Endothelial cell of umbilical vein (primary cell): ENCODE measurements around the gene PDPK1. TPM values are rescaled to one million over a fixed set of nuclear protein-coding genes. Genes with fewer than 3 reads are reported as not detected.
A peak's percentile ranks its signal among the peaks of the same experiment; 100 is the strongest.

Experiments
- BruUV-seq: library from RNA; stranded (reverse); fragments of 400-500 nt; replicated peaks from 2 replicates; lab custom pipeline; 2021; lab: Mats Ljungman, UMichigan
- CTCF ChIA-PET: fragments of 300-600, 350-600 bp; sonication (Branson Sonifier 250); formaldehyde crosslinking; loops from one replicate; lab custom pipeline; 2021; ENCODE audit warnings: antibody characterized with exemption, inconsistent platforms; lab: Charles Lee
- POLR2A ChIA-PET: fragments of 300-600, 350-600 bp; sonication (Branson Sonifier 250); formaldehyde crosslinking; loops from one replicate; lab custom pipeline; 2021; ENCODE audit warnings: antibody characterized with exemption, inconsistent platforms; lab: Charles Lee
- DNase-seq: peaks from one replicate; pipeline ENCODE4 v3.0.0-alpha.2; 2011; ENCODE audit warnings: low read depth, low spot score
- FAIRE-seq: peaks from 2 replicates; lab custom pipeline; 2011; peaks lifted over from hg19 to GRCh38; lab: Jason Lieb, UNC
- H2AFZ ChIP-seq: 2 replicates; pipeline ENCODE4 v1.6.0; 2012; ENCODE audit warnings: low read depth, low read length, control low read depth, inconsistent platforms
- H3K27ac ChIP-seq: 2 replicates; pipeline ENCODE4 v1.5.1; 2011; ENCODE audit warnings: low read depth, mild to moderate bottlenecking, control low read depth, low read length, moderate library complexity; ENCODE audit not compliant: insufficient read depth
- H3K27me3 ChIP-seq, 2 experiments: 2 replicates each; pipeline versions ENCODE4 v1.6.0 to v1.6.1; 2011; ENCODE audit warnings: low read length in 2 of 2, mixed read lengths in 1 of 2; ENCODE audit not compliant: control insufficient read depth in 2 of 2, insufficient read depth in 2 of 2
- H3K36me3 ChIP-seq, 2 experiments: 2 replicates in 1 of 2; 3 replicates in 1 of 2; pipeline ENCODE4 v1.5.1; 2011; ENCODE audit warnings: low read length in 2 of 2, mild to moderate bottlenecking in 1 of 2, moderate library complexity in 1 of 2; ENCODE audit not compliant: control insufficient read depth in 2 of 2, insufficient read depth in 2 of 2; ENCODE audit errors: extremely low read depth in 1 of 2
- H3K4me1 ChIP-seq: 3 replicates; pipeline ENCODE4 v1.5.1; 2011; ENCODE audit warnings: mild to moderate bottlenecking, low read length; ENCODE audit not compliant: control insufficient read depth, insufficient read depth; ENCODE audit errors: extremely low read depth
- H3K4me2 ChIP-seq: 2 replicates; pipeline ENCODE4 v1.6.1; 2011; ENCODE audit warnings: low read length, control low read depth, mixed read lengths; ENCODE audit not compliant: insufficient read depth
- H3K4me3 ChIP-seq, 3 experiments: fragments of 200-600 bp in 1 of 3; sonication (generic), shearing (Covaris generic) in 1 of 3; replicated peaks in 1 of 3; 2 replicates each; pipeline ENCODE4 v1.5.1; 2011 to 2016; ENCODE audit warnings: control low read depth in 3 of 3, low read length in 3 of 3, mild to moderate bottlenecking in 2 of 3, inconsistent platforms in 1 of 3, low read depth in 1 of 3, moderate library complexity in 1 of 3; ENCODE audit not compliant: insufficient read depth in 1 of 3
- H3K79me2 ChIP-seq: 2 replicates; pipeline ENCODE4 v1.6.0; 2012; ENCODE audit warnings: low read length, inconsistent platforms; ENCODE audit not compliant: control insufficient read depth, insufficient read depth
- H3K9ac ChIP-seq: replicated peaks from 2 replicates; pipeline ENCODE3; 2011; ENCODE audit warnings: low read length, control low read depth; ENCODE audit not compliant: insufficient read depth; ENCODE audit errors: extremely low read depth
- H3K9me1 ChIP-seq: replicated peaks from 3 replicates; pipeline ENCODE4 v1.6.0; 2011; ENCODE audit warnings: mild to moderate bottlenecking, low read length; ENCODE audit not compliant: control insufficient read depth, insufficient read depth; ENCODE audit errors: extremely low read depth
- H3K9me3 ChIP-seq: replicated peaks from 2 replicates; pipeline ENCODE4 v1.5.1; 2012; ENCODE audit warnings: low read length, inconsistent platforms; ENCODE audit not compliant: control insufficient read depth, insufficient read depth
- H4K20me1 ChIP-seq: replicated peaks from 2 replicates; pipeline ENCODE3; 2011; ENCODE audit warnings: mild to moderate bottlenecking, low read length; ENCODE audit not compliant: control insufficient read depth, insufficient read depth; ENCODE audit errors: extremely low read depth
- CTCF ChIP-seq, 2 donors: IDR thresholded peaks; 1 replicate in 1 of 2; 2 replicates in 1 of 2; pipeline ENCODE4 v1.5.1; 2011; ENCODE audit warnings: low read length in 2 of 2, mild to moderate bottlenecking in 2 of 2, moderate library complexity in 2 of 2, control low read depth in 1 of 2, inconsistent platforms in 1 of 2, low read depth in 1 of 2; ENCODE audit not compliant: insufficient read depth in 1 of 2; ENCODE audit errors: extremely low read depth in 1 of 2
- EZH2 ChIP-seq: IDR thresholded peaks from 2 replicates; pipeline ENCODE4 v1.6.1; 2012; ENCODE audit warnings: borderline replicate concordance, low read depth, mild to moderate bottlenecking, moderate library complexity, low read length, inconsistent platforms; ENCODE audit not compliant: severe bottlenecking
- FOS ChIP-seq: IDR thresholded peaks from 2 replicates; pipeline ENCODE4 v1.6.1; 2011; ENCODE audit warnings: mild to moderate bottlenecking, low read length, moderate library complexity, borderline replicate concordance; ENCODE audit not compliant: insufficient read depth
- GATA2 ChIP-seq: IDR thresholded peaks from 2 replicates; pipeline ENCODE4 v1.7.0; 2011; ENCODE audit warnings: low read depth, mild to moderate bottlenecking, moderate library complexity, mixed read lengths, low read length; ENCODE audit not compliant: insufficient read length, insufficient read depth
- JUN ChIP-seq: IDR thresholded peaks from 2 replicates; pipeline ENCODE4 v1.6.1; 2011; ENCODE audit warnings: borderline replicate concordance, low read depth; ENCODE audit not compliant: insufficient read length, insufficient read depth
- MYC ChIP-seq: IDR thresholded peaks from one replicate; pipeline ENCODE4 v1.6.1; 2011; ENCODE audit warnings: mild to moderate bottlenecking, low read depth, low read length
- POLR2A ChIP-seq: IDR thresholded peaks from 2 replicates; pipeline ENCODE4 v1.6.1; 2012; ENCODE audit warnings: low read depth, mild to moderate bottlenecking, control low read depth, low read length
- POLR2AphosphoS5 ChIP-seq: IDR thresholded peaks from 2 replicates; pipeline ENCODE4 v1.6.1; 2012; ENCODE audit warnings: low read depth, mild to moderate bottlenecking, control low read depth, low read length, moderate library complexity; ENCODE audit not compliant: insufficient read depth
- dilution Hi-C: fragments of 300-500 bp; cut with MboI; formaldehyde crosslinking; loops from one replicate; pipeline ENCODE4 v1.15.0; 2019; ENCODE audit warnings: low sequenced_read_pairs; ENCODE audit not compliant: extremely low pct_ligation_motif_present
- intact Hi-C: fragments of 100-400 bp; cut with micrococcal nuclease; formaldehyde crosslinking; loops from one replicate; pipeline ENCODE4 v1.10.0; 2022
- polyA plus RNA-seq, 4 experiments: library from polyadenylated mRNA; depleted of rRNA in 3 of 4; stranded (reverse) in 3 of 4; unstranded in 1 of 4; fragments of >200 nt; gene quantifications; 2 replicates each; pipeline versions ENCODE4 v1.2.1 to v1.2.3, GENCODE V29; 2011 to 2012; ENCODE audit warnings: missing spikeins in 1 of 4
- total RNA-seq: library from RNA; stranded (reverse); gene quantifications from 2 replicates; pipeline ENCODE4 v1.2.3, GENCODE V29; 2021
- TF ChIP-seq, protein P1 (sequence below): IDR thresholded peaks from 2 replicates; pipeline ENCODE4 v1.6.1; 2011; ENCODE audit not compliant: insufficient read depth, insufficient read length

PDPK1 gene
- total and polyA plus RNA-seq, 2 donors (not counting 3 experiments of a cell fraction or from before 2014, with no cell fraction given) = 22.4 to 37.3 TPM

DNA sequence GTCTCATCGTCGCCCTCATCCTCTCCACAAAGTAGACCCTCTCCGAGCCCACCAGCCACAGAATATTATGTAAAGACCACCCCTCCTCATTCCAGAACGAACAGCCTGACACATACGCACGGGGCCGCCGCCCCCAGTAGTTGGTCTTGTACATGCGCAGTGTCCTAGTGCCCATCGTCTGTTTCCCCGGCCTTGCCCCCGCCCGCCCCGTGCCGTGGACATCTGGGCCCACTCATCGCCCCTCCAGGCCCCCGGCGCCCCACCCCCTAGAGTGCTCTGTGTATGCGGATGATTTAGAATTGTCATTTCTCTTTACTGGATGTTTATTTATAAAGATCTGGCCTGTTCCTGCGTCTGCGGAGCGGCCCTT is 18.1 kb upstream of the PDPK1 start:
- H3K27ac ChIP-seq = peak overlapping the region; percentile 38
- H3K9me3 ChIP-seq = no peaks in the 10 kb centered on the region
- H4K20me1 ChIP-seq = peaks cover 2% of the 10 kb centered on the region
- peak overlapping the region; percentile 30 for H3K9ac ChIP-seq
- peaks cover 7 to 13% of the 10 kb centered on the region in 2 experiments for H3K36me3 ChIP-seq
- dilution Hi-C loops (no loop called here), intact Hi-C loops (no loop called here)
- TF ChIP-seq MYC (no peak), JUN (no peak), FOS (no peak), POLR2A (no peak), EZH2 (no peak), POLR2AphosphoS5 (no peak), GATA2 (no peak), CTCF (IDR thresholded peaks at IDR 0.05; ENCODE audit: extremely low read depth in 1 of 2, insufficient read depth in 1 of 2, low read depth in 1 of 2, low read length in 2 of 2) (no peak)
- TF ChIP-seq, protein P1, sequence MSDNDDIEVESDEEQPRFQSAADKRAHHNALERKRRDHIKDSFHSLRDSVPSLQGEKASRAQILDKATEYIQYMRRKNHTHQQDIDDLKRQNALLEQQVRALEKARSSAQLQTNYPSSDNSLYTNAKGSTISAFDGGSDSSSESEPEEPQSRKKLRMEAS = no peak
- peaks cover 34% of the 10 kb centered on the region for H3K4me1 ChIP-seq
- no peaks in the 10 kb centered on the region for H3K27me3 ChIP-seq
- H2AFZ ChIP-seq = no peak overlapping the region
- ChIA-PET CTCF (interaction anchor here (0.7 kb wide), 1 partner anchor 12 kb away, joined by 3 read pairs; the partner anchor contains the start of gene CEMP1), POLR2A (interaction anchor here (0.6 to 1.4 kb wide), 5 partner anchors 9 to 364 kb away, joined by 3 to 6 read pairs (median 5); partner anchors contain the start of genes CCNF, CEMP1 and TRAF7)
- no peaks in the 10 kb centered on the region for H3K9me1 ChIP-seq
- peaks cover 57% of the 10 kb centered on the region for H3K79me2 ChIP-seq
- H3K4me2 ChIP-seq = no peak overlapping the region
- H3K4me3 ChIP-seq = no peak overlapping the region
- DNase-seq = no peak
- FAIRE-seq = no peak
- no TSS peak for BruUV-seq
